Central memory CD8-positive, alpha-beta T cell (primary cell): ENCODE measurements around the gene ARFIP1.

Source experiments
- ATAC-seq: fragments of 150-1000 bp; cut with Tn5 transposase; replicated peaks from 2 replicates; pipeline ENCODE4 v1.10.0; 2022; ENCODE audit warnings: mild to moderate bottlenecking, moderate FRiP score, moderate number of reproducible peaks; ENCODE audit not compliant: poor library complexity, severe bottlenecking; ENCODE audit errors: extremely low read depth
- DNase-seq, 2 donors: peaks; one replicate each; pipeline ENCODE4 v3.0.0; 2021; ENCODE audit warnings: low spot score in 2 of 2
- H3K27ac Mint-ChIP-seq: one replicate; pipeline ENCODE4 v1.8.0; 2022; ENCODE audit warnings: low read depth, mild to moderate bottlenecking, moderate library complexity, mixed read lengths
- H3K27me3 Mint-ChIP-seq: one replicate; pipeline ENCODE4 v1.8.0; 2022; ENCODE audit warnings: mixed read lengths
- H3K36me3 Mint-ChIP-seq: one replicate; pipeline ENCODE4 v1.8.0; 2022; ENCODE audit warnings: mild to moderate bottlenecking, moderate library complexity, mixed read lengths; ENCODE audit not compliant: insufficient read depth
- H3K4me1 Mint-ChIP-seq: one replicate; pipeline ENCODE4 v1.8.0; 2022; ENCODE audit warnings: mixed read lengths
- H3K4me3 Mint-ChIP-seq: one replicate; pipeline ENCODE4 v1.8.0; 2022; ENCODE audit warnings: mild to moderate bottlenecking, moderate library complexity, mixed read lengths
- H3K9me3 Mint-ChIP-seq: one replicate; pipeline ENCODE4 v1.8.0; 2022; ENCODE audit warnings: mixed read lengths

The ARFIP1 gene

GRCh38 chr4:152921284-152921683 is 141.5 kb downstream of the ARFIP1 start:
- Mint-ChIP-seq H3K9me3 (peaks cover 6% of the 10 kb centered on the region), H3K27me3 (peaks cover 9% of the 10 kb centered on the region), H3K36me3 (peaks cover 5% of the 10 kb centered on the region), H3K4me3 (no peak overlapping the region), H3K27ac (no peak overlapping the region), H3K4me1 (no peaks in the 10 kb centered on the region)
- DNase-seq (no peak), ATAC-seq (no peak)

GRCh38 chr4:152925851-152926250 is 146.1 kb downstream of the ARFIP1 start:
- Mint-ChIP-seq H3K9me3 (peaks cover 6% of the 10 kb centered on the region), H3K27ac (no peak overlapping the region), H3K4me3 (no peak overlapping the region), H3K27me3 (peaks cover 34% of the 10 kb centered on the region), H3K4me1 (no peaks in the 10 kb centered on the region), H3K36me3 (peaks cover 5% of the 10 kb centered on the region)
- DNase-seq = no peak
- ATAC-seq = no peak

- ATAC-seq = no peak
- Mint-ChIP-seq H3K27me3 (peaks cover 26% of the 10 kb centered on the region), H3K4me1 (no peaks in the 10 kb centered on the region), H3K36me3 (peaks cover 4% of the 10 kb centered on the region), H3K9me3 (peaks cover under 1% of the 10 kb centered on the region), H3K27ac (no peak overlapping the region), H3K4me3 (no peak overlapping the region)
- no peak for DNase-seq
Measured at GRCh38 chr4:152926959-152927358, 147.2 kb downstream of the ARFIP1 start.

- Mint-ChIP-seq H3K27me3 (peaks cover 27% of the 10 kb centered on the region), H3K9me3 (no peaks in the 10 kb centered on the region), H3K4me1 (no peaks in the 10 kb centered on the region), H3K36me3 (peaks cover 4% of the 10 kb centered on the region), H3K27ac (no peak overlapping the region), H3K4me3 (no peak overlapping the region)
- ATAC-seq = no peak
- no peak for DNase-seq
Measured at GRCh38 chr4:152927737-152928136, 148.0 kb downstream of the ARFIP1 start.

GRCh38 chr4:152928286-152928685 is 148.5 kb downstream of the ARFIP1 start:
- DNase-seq (no peak), ATAC-seq (no peak)
- H3K27ac Mint-ChIP-seq = no peak overlapping the region
- H3K4me3 Mint-ChIP-seq = no peak overlapping the region
- H3K36me3 Mint-ChIP-seq = peaks cover 4% of the 10 kb centered on the region
- H3K9me3 Mint-ChIP-seq = no peaks in the 10 kb centered on the region
- H3K27me3 Mint-ChIP-seq = peaks cover 32% of the 10 kb centered on the region
- H3K4me1 Mint-ChIP-seq = no peaks in the 10 kb centered on the region

- H3K4me3 Mint-ChIP-seq = no peak overlapping the region
- H3K36me3 Mint-ChIP-seq = peaks cover 4% of the 10 kb centered on the region
- peaks cover 48% of the 10 kb centered on the region for H3K27me3 Mint-ChIP-seq
- ATAC-seq = no peak
- H3K27ac Mint-ChIP-seq = no peak overlapping the region
- peaks cover 4% of the 10 kb centered on the region for H3K4me1 Mint-ChIP-seq
- no peak for DNase-seq
- H3K9me3 Mint-ChIP-seq = no peaks in the 10 kb centered on the region
Measured at GRCh38 chr4:152929888-152930287, 150.1 kb downstream of the ARFIP1 start.

- Mint-ChIP-seq H3K4me1 (peaks cover 19% of the 10 kb centered on the region), H3K4me3 (peak overlapping the region; percentile 70), H3K27me3 (peaks cover 58% of the 10 kb centered on the region), H3K27ac (no peak overlapping the region), H3K36me3 (peaks cover 2% of the 10 kb centered on the region), H3K9me3 (no peaks in the 10 kb centered on the region)
- DNase-seq = no peak
- no peak for ATAC-seq
Measured at GRCh38 chr4:152935143-152935542, 155.4 kb downstream of the ARFIP1 start.

GRCh38 chr4:152935631-152936445 is 156.1 kb downstream of the ARFIP1 start, which contains the start of gene FHDC1:
Gene FHDC1, plus strand, starts transcription at chr4:152936323. Its CDS starts 6,735 bp downstream, at chr4:152943058.
- Mint-ChIP-seq H3K4me1 (peaks cover 19% of the 10 kb centered on the region), H3K9me3 (no peaks in the 10 kb centered on the region), H3K4me3 (peak within 1 kb of the TSS; percentile 70), H3K27me3 (peaks cover 62% of the 10 kb centered on the region), H3K36me3 (peaks cover 1% of the 10 kb centered on the region), H3K27ac (no peak within 1 kb of the TSS)
- DNase-seq (no peak), ATAC-seq (no peak)

- peaks cover 19% of the 10 kb centered on the region for H3K4me1 Mint-ChIP-seq
- H3K27me3 Mint-ChIP-seq = peaks cover 62% of the 10 kb centered on the region
- DNase-seq (no peak), ATAC-seq (no peak)
- H3K36me3 Mint-ChIP-seq = no peaks in the 10 kb centered on the region
- H3K9me3 Mint-ChIP-seq = no peaks in the 10 kb centered on the region
- H3K27ac Mint-ChIP-seq = no peak overlapping the region
- H3K4me3 Mint-ChIP-seq = peak overlapping the region; percentile 66
Measured at GRCh38 chr4:152936446-152937335, 156.9 kb downstream of the ARFIP1 start.

GRCh38 chr4:152937336-152938236 is 157.8 kb downstream of the ARFIP1 start:
- H3K36me3 Mint-ChIP-seq = no peaks in the 10 kb centered on the region
- no peak overlapping the region for H3K27ac Mint-ChIP-seq
- H3K4me3 Mint-ChIP-seq = peak overlapping the region; percentile 76
- H3K9me3 Mint-ChIP-seq = no peaks in the 10 kb centered on the region
- DNase-seq (no peak), ATAC-seq (peak; percentile 35)
- H3K4me1 Mint-ChIP-seq = peaks cover 19% of the 10 kb centered on the region
- H3K27me3 Mint-ChIP-seq = peaks cover 62% of the 10 kb centered on the region

GRCh38 chr4:152938237-152938947 is 158.6 kb downstream of the ARFIP1 start:
- DNase-seq (no peak), ATAC-seq (no peak)
- Mint-ChIP-seq H3K4me1 (peaks cover 19% of the 10 kb centered on the region), H3K27me3 (peaks cover 54% of the 10 kb centered on the region), H3K27ac (no peak overlapping the region), H3K36me3 (no peaks in the 10 kb centered on the region), H3K4me3 (peak overlapping the region; percentile 76), H3K9me3 (no peaks in the 10 kb centered on the region)
